Endothelial cell (in vitro differentiated cells): Measurements from ENCODE around the gene MYCN. TPM values are rescaled to one million over a fixed set of nuclear protein-coding genes. Genes with fewer than 3 reads are reported as not detected.

Experiments used
- DNase-seq: peaks from one replicate; pipeline ENCODE4 v3.0.0; 2021; ENCODE audit warnings: low spot score
- H3K27ac Mint-ChIP-seq: one replicate; pipeline ENCODE4 v1.8.0; 2021; ENCODE audit warnings: mixed read lengths, inconsistent platforms; ENCODE audit not compliant: unreplicated experiment
- H3K27me3 Mint-ChIP-seq: one replicate; pipeline ENCODE4 v1.8.0; 2021; ENCODE audit warnings: mild to moderate bottlenecking, moderate library complexity, mixed read lengths, inconsistent platforms; ENCODE audit not compliant: unreplicated experiment
- H3K36me3 Mint-ChIP-seq: one replicate; pipeline ENCODE4 v1.8.0; 2021; ENCODE audit warnings: mild to moderate bottlenecking, low read depth, mixed read lengths, inconsistent platforms; ENCODE audit not compliant: unreplicated experiment
- H3K4me1 Mint-ChIP-seq: one replicate; pipeline ENCODE4 v1.8.0; 2021; ENCODE audit warnings: mild to moderate bottlenecking, mixed read lengths, inconsistent platforms; ENCODE audit not compliant: unreplicated experiment
- H3K4me3 Mint-ChIP-seq: one replicate; pipeline ENCODE4 v1.8.0; 2021; ENCODE audit warnings: mild to moderate bottlenecking, mixed read lengths, inconsistent platforms; ENCODE audit not compliant: unreplicated experiment
- H3K9me3 Mint-ChIP-seq: one replicate; pipeline ENCODE4 v1.8.0; 2021; ENCODE audit warnings: mixed read lengths, inconsistent platforms; ENCODE audit not compliant: unreplicated experiment
- CTCF ChIP-seq: fragments of 200-600 bp; sonication (generic); IDR thresholded peaks from one replicate; pipeline ENCODE4 v1.5.0; 2021; ENCODE audit warnings: antibody characterized with exemption; ENCODE audit not compliant: unreplicated experiment
- total RNA-seq: library from RNA; stranded (reverse); fragmentation: NEBNext Ultra II Directional; extraction: Animal tissue kit (Norgen Biotek cat#: 25700); gene quantifications from one replicate; pipeline ENCODE4 v1.2.1, GENCODE V29; 2021; ENCODE audit not compliant: unreplicated experiment

The MYCN gene
- total RNA-seq, 1 donor from 2014 or later, result 8.5 TPM

GRCh38 chr2:15952451-15953146, 12.2 kb downstream of the MYCN start:
- Mint-ChIP-seq H3K27ac (no peak overlapping the region), H3K4me3 (no peak overlapping the region), H3K4me1 (no peaks in the 10 kb centered on the region), H3K9me3 (no peaks in the 10 kb centered on the region), H3K27me3 (peaks cover 4% of the 10 kb centered on the region), H3K36me3 (no peaks in the 10 kb centered on the region)
- no peak for DNase-seq
- TF ChIP-seq CTCF, result no peak

GRCh38 chr2:15953147-15953630, 12.8 kb downstream of the MYCN start:
- H3K36me3 Mint-ChIP-seq, result no peaks in the 10 kb centered on the region
- no peak for DNase-seq
- no peak overlapping the region for H3K27ac Mint-ChIP-seq
- H3K4me1 Mint-ChIP-seq, result no peaks in the 10 kb centered on the region
- no peak overlapping the region for H3K4me3 Mint-ChIP-seq
- no peaks in the 10 kb centered on the region for H3K9me3 Mint-ChIP-seq
- TF ChIP-seq CTCF, result no peak
- peaks cover 4% of the 10 kb centered on the region for H3K27me3 Mint-ChIP-seq

- Mint-ChIP-seq H3K27ac (no peak overlapping the region), H3K36me3 (no peaks in the 10 kb centered on the region), H3K9me3 (no peaks in the 10 kb centered on the region), H3K4me1 (no peaks in the 10 kb centered on the region), H3K4me3 (no peak overlapping the region), H3K27me3 (peaks cover 2% of the 10 kb centered on the region)
- DNase-seq, result no peak
- TF ChIP-seq CTCF, result no peak
Observed at GRCh38 chr2:15953891-15954680, 13.7 kb downstream of the MYCN start.

GRCh38 chr2:15954761-15955160, 14.4 kb downstream of the MYCN start:
- H3K27ac Mint-ChIP-seq, result no peak overlapping the region
- H3K36me3 Mint-ChIP-seq, result no peaks in the 10 kb centered on the region
- no peak for TF ChIP-seq CTCF
- no peaks in the 10 kb centered on the region for H3K9me3 Mint-ChIP-seq
- no peak for DNase-seq
- no peaks in the 10 kb centered on the region for H3K4me1 Mint-ChIP-seq
- no peak overlapping the region for H3K4me3 Mint-ChIP-seq
- peaks cover 2% of the 10 kb centered on the region for H3K27me3 Mint-ChIP-seq
